ENCODE data around the gene DPPA2.
"Not testable (repeated sequence)": the region's sequence is repeated elsewhere in the genome, so short reads cannot be mapped to it uniquely, and the experiment has no call there.

The DPPA2 gene

DNA sequence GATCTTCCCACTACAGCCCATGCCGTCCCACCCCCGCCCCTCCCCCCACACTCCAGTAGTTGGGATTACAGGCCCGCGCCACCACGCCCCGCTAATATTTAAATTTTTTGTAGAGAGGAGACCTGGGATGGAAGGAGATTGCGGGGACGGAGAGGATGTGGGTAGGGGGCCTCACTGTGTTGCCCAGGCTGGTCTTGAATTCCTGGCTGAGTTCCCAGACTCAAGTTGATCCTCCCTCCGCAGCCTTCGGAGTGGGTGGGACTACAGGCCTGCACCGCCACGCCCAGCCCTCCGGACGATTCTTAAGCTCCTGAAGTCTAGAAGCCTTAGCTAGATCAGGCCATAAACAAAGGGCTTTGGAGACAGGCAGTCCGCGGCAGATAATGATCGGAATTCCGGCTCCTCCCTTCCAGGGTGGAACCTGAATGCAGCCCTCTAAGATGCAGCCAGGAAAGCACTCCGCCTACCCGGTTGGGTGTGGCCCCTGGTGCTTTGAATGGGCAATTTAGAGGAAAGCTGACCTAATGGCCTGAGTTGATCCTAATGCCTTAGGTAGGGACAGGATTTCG lies at the start of gene DPPA2:
TSS of gene DPPA2 (minus strand) at position 356 of the 569 bp plus-strand sequence. CDS start 1,975 bp downstream, outside the sequence.
- no peak for DNase-seq

- no peak for DNase-seq
These were observed 47.8 kb upstream of the DPPA2 start for GRCh38 chr3:109364088-109364487.

- DNase-seq: no peak
These were observed 47.3 kb upstream of the DPPA2 start for GRCh38 chr3:109363634-109364033.

DNA sequence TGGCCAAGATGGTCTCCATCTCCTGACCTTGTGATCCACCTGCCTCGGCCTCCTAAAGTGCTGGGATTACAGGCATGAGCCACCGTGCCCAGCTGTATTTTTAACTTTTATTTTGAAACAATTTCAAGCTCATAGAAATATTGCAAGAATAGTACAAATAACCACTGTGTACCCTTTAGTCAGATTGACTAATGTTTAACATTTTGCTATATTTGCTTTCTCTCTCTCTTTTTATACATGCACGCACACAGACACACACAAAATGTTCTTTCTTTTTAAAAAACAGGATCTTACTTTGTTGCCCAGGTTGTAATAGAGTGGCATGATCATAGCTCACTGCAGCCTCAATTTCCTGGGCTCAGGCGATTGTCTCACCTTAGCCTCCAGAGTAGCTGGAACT lies 46.5 kb upstream of the DPPA2 start:
- DNase-seq: no peak

DNA sequence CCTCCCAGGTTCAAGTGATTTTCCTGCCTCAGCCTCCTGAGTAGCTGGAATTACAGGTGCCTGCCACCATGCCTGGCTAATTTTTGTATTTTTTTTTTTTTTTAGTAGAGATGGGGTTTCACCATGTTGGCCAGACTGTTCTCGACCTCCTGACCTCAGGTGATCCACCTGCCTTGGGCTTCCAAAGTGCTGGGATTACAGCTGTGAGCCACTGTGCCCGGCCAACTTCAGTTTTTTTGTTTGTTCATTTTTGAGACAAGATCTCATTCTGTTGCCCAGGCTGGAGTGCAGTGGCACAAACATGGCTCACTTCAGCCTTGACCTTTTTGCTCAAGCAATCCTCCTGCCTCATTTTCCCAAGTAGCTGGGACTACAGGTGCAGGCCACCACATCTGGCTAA lies 42.5 kb upstream of the DPPA2 start:
- DNase-seq: not testable (repeated sequence)

GRCh38 chr3:109356442-109357155 lies 40.3 kb upstream of the DPPA2 start:
- no peak for DNase-seq

DNA sequence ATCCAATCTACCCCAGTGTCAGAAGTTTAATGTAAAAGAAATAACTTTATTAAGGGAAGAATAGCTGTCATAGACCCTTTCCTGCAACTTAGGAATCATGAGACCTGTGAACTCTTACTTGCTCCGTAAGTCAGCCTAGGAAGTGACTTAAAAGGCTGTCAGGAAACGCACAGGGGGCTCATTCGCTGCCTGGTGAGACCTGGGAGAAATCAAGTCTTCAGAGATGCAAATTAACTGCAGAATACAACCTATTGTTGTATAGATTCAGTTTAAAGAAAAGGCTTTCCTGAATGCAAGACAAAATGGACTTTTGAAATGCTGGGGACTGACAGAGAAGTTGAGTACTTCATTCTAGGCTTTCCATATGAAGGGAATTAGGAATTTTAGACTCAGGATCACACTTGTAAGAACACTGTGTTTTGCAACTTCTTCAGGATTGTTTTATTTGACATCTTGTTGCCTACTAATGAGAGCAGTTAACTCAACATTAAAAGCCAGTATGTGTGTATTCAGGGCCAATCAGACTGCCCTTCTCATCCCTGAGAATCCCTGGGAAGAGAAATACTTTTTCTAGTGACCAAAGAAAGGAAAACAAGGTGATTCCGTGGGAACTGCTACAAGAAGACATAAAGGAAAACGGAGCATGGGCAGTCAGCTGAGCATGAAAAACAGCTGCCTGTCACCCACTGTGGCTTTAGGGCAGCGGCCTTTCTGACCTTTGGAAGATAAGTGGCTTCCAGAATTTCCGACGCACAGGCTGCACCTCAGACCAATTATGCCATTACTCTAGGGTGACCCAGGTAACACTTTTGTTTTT lies 39.5 kb upstream of the DPPA2 start:
- no peak for DNase-seq

DNA sequence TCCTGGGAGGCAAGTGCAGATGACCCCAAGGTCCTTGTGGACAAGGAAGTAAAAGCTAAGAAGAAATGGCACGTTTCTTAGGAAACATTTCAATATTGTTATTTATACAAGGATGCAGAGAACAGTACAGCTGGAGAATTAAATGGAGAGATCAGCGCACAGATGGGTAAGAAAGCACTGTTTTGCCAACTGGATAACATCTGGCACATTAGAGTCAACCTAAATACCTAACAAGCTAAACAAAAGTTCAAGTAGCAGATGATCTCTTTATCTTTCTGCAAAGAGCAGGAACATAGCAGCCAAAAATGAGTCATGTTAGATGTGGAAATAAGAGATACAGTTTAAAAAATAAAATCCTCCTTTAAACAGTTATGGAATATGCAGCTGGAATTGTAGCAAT lies 36.7 kb upstream of the DPPA2 start:
- DNase-seq: no peak

DNA sequence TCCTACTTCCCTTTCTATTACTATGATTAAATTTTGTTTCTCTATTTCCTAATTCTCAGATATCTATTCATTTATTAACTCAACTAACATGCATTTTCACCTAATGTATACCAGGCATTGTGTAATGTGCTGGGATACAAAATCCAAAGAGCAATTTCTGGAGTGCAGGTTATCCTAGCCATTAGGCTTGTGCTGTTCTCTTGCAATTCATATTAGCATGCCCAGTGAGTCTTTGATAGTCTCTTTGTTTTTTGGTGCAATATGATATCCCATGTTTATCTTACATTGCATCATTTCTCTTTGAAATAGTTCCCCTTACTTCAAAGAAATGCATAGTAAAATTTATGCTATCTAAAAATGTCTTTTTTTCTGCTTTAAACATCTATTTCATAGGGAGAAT lies 34.9 kb upstream of the DPPA2 start:
- no peak for DNase-seq

DNA sequence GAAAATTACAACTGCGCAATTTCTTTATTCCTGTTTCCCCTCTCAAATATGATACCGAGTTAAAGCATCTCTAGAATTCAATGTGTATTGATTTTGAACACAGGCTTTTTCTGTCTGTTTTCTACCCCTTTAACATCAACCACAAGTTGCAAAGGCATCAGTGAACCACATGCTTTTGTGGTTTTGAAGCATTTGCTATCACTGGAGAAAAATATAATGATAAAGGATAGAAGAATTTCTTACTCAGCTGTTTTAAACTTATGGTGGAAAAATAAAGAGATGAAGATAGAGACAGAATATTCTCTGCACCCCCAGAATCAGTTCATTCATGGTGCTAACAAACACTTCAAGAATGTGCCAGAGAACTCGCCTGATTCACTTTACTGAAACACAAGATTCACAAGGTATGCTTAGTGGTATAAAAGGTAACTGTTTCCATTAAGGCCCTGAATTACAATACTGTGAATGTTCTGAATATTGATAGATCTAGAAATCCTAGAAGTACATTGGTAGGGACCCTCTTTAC lies 30.5 kb upstream of the DPPA2 start:
- DNase-seq: no peak

DNA sequence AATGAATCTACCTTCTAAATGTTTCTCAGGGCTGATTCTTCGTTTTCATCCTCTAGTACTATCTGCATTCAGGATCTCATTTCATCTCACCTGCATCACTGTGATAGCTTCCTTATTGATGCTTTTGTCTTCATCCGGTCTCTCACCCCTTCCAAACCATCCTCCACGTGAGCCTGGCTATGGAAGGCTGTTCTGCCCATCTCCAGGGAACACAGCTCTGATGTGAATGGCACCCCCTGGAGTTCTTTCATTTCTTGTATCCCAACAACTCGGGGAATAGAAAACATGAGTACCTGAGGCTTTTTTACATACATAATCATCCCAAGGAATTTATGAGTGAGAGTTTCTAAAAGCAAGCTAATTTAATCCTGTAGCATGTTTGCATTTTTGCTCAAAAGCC lies 29.8 kb upstream of the DPPA2 start:
- no peak for DNase-seq

- no peak for DNase-seq
These were observed 23.7 kb upstream of the DPPA2 start for GRCh38 chr3:109339714-109340648.

GRCh38 chr3:109339197-109339596 lies 22.9 kb upstream of the DPPA2 start:
- no peak for DNase-seq

- DNase-seq: no peak
These were observed 22.0 kb upstream of the DPPA2 start for GRCh38 chr3:109338322-109338721.

DNA sequence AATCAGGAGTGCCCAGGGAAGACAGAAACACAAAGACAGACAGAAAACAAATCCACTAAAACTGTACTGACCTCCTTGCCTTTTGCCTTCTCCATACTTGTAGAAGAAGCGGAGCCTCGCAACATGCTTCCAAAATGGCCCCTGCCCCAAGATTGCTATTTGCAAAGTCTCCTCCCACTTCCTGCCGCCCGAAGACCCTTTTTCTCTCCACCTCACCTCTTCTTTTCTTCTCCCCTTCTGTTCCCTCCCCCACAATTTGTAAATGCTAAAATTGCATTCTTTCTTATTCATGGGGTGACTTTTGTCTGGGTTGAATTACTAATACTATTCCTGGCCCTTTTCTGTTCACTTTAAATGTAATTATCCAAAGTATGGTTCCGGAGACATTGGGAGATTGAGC lies 21.1 kb upstream of the DPPA2 start, which contains the start of gene DPPA4:
TSS of gene DPPA4 (minus strand) at position 154 of the 400 bp plus-strand sequence. CDS start at position 125, 29 bp downstream.
- DNase-seq: no peak

DNA sequence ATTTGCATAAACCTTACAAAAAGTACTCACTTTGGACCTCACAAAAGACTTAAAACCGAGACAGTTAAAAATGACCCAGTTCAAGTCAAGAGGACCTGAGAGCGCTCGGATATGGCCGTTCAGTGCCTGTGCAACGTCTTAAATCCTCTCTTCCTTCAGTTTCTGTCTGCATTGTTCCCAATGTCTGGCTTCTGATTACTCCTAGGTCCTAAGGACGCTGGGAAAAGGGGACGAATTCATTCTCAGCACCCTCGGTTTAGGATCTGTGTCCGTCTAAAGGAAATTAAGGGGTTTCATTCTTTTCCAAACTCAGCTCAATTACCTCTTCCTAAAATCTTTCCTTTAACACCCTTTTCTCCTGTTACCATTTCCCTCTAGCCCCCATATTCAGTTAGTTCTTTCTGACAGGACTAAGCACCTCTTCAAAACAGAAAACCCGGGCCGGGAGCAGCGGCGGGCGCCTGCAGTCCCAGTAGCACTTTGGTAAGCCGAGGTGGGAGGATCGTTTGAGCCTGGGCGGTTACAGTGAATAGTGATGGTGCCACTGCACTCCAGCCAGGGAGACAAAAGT lies 20.1 kb upstream of the DPPA2 start:
- DNase-seq: no peak

DNA sequence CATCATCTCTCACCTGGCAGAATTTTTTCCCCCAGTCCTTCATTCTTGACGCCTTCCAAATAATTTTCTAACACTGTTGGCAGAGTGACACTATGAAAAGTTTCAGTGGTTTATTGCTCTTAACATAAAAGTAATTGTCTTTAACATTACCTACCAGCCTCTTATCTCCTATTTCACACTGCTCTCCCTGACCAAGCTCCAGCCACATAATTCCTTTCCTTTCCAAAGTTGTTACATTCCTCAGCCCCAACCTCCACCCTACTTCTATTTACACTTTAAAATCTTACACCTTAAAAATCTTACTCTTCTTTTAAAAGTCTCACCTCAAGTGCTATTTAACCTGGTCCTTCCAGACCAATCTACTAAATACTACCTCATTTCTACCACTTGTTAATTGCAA lies 18.3 kb upstream of the DPPA2 start:
- DNase-seq: no peak

GRCh38 chr3:109331692-109332091 lies 15.4 kb upstream of the DPPA2 start:
- DNase-seq: no peak

GRCh38 chr3:109330405-109330804 lies 14.1 kb upstream of the DPPA2 start:
- DNase-seq: no peak

- no peak for DNase-seq
These were observed 11.9 kb upstream of the DPPA2 start for GRCh38 chr3:109328202-109328601.

GRCh38 chr3:109325657-109326056 lies 9.3 kb upstream of the DPPA2 start:
- DNase-seq: no peak

GRCh38 chr3:109325109-109325508 lies 8.8 kb upstream of the DPPA2 start:
- no peak for DNase-seq
